HT-29 (cell line): Measurements from ENCODE around the gene FAM118B. TPM values are rescaled to one million over a fixed set of nuclear protein-coding genes. Genes with fewer than 3 reads are reported as not detected.
"Not testable (repeated sequence)": the region's sequence is repeated elsewhere in the genome, so short reads cannot be mapped to it uniquely, and the experiment has no call there.

Experiments
- DNase-seq: peaks from one replicate; pipeline ENCODE4 v3.0.0-alpha.2; 2015; ENCODE audit warnings: low spot score
- total RNA-seq: library from RNA; depleted of rRNA; stranded (reverse); fragments of >200 nt; shearing (Covaris generic); gene quantifications from 2 replicates; pipeline ENCODE4 v1.2.3, GENCODE V29; 2014

Gene FAM118B
- total RNA-seq, 1 experiment from 2014 or later, result 16.3 TPM

- no peak for DNase-seq
Observed at GRCh38 chr11:126217491-126217890, 5.9 kb downstream of the FAM118B start.

- no peak for DNase-seq
Observed at GRCh38 chr11:126219547-126219946, 8.0 kb downstream of the FAM118B start.

DNA sequence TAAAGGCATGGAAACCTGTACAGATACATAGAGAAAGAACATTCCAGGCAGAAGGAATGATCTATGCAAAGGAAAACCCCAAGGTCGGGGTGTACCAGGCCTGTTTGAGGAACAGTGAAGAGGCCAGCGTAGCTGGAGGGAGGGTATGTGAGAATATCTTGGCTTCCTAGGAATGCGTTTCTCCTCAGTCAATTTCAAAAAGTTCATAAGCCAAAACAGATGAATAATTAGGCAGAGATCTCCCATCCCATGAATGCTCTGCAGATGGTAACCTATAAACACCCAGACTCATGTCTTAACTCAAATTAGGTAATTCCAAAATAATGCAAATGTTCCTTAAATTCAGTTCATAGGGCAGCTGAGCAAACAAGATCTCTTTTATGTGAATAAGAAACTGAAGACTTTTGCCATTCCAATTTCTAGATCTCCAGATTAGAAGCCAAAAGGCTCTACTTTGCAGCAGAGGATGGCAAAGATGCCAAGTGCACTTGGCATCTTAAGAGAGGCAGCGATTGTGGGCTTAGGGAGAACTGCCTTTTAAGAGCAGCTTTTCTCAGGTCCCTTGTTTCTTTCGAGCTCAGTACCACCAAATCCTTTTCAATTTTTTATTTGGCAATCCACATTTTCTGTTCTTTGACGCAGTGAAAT is 13.2 kb downstream of the FAM118B start:
- DNase-seq, result no peak

GRCh38 chr11:126225295-126225665 is 13.7 kb downstream of the FAM118B start:
- DNase-seq, result no peak

DNA sequence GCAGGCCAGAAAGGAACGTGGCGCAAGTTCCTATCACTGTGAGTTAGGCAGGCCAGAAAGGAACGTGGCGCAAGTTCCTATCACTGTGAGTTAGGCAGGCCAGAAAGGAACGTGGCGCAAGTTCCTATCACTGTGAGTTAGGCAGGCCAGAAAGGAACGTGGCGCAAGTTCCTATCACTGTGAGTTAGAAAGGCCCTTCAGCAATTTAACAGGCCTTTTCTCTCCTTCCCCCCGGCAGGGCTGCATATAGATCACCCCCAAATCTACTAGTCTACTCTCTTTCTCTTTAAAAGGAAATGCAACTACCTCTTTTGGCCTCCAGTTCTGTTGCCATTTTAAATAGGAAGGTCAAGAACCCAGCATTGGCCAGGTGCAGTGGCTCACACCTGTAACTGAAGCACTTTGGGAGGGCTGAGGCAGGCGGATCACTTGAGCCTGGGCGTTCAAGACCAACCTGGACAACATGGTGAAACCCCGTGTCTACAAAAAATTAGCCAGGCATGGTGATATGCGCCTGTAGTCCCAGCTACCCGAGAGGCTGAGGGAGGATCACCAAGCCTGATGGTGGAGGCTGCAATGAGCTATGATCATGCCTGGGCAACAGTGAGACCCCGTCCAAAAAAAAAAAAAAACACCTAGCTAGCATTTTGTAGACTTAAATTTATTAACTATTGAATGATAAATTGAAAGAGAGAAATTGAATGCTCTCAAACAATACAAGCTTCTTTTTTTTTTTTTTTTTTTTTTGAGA is 14.9 kb downstream of the FAM118B start:
- DNase-seq, result no peak

- DNase-seq, result no peak
Observed at GRCh38 chr11:126229858-126230540, 18.4 kb downstream of the FAM118B start.

DNA sequence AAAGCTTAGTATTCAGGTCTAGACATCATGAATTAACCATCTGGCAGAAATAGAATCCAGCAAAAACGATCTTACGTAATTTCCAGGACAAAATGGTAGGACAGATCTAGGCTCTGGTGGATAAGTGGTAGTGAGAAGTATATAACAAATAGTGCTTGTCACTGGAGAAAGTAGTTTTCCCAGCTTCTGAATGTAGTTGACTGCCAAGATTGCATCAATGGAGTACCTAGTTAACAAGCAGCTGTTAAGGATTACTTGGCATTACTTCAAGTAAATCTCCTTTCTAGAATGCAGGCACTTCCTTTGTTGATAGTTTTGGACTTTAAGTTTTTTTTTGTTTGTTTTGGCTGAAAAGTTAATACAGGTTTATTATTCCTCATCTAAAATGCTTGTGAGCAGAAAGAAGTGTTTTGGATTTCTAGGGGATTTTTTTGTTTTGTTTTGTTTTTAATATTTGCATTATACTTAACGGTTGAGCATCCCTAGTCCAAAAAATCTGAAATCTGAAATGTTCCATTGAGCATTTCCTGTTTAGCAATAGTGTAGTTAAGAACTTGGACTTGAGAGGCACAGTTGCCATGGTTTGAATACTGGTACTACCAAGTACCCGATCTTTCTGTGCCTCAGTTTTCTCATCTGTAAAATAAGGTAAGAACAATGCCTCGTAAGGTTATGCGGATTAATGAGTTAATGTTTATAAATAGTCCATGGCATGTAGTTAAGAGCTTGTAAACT is 20.3 kb downstream of the FAM118B start:
- DNase-seq, result no peak

GRCh38 chr11:126232683-126233082 is 21.1 kb downstream of the FAM118B start:
- DNase-seq, result no peak

DNA sequence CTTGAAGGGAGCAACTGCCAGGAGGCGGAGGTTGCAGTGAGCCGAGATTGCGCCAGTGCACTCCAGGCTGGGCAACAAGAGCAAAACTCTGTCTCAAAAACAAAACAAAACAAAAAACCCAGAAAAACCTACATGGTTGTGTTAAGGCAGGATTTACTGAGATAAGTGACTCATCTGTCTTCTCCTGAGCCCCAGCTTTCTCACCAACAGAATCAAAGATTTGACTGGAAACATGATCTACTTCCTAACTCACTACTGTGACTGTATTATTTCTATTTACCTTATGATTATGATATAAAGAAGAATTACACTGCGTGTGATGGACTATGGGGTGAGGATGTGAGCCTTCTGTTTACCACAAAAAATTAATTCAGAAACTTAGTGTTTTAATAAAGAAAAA is 21.8 kb downstream of the FAM118B start:
- DNase-seq, result no peak

GRCh38 chr11:126246636-126247035 is 35.1 kb downstream of the FAM118B start:
- no peak for DNase-seq

- DNase-seq, result no peak
Observed at GRCh38 chr11:126253265-126253664, 41.7 kb downstream of the FAM118B start.

DNA sequence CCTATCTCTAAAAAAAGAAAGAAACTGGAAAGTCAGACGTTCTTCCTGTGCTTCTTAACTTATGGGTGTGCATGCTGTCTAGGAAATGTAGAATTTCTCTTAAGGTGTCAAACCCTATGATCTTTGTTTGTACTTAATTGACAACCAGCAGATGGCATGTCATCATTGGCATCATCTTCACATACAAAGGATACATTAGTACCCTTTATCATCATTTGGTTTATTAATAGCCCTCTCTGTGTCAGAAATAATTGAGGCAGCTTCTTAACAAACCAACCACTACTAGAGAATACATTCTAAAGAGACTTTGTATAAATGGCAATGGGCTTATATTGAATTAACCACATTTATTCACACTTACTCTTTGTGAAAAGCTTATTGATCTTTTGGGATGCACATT is 43.2 kb downstream of the FAM118B start:
- no peak for DNase-seq

GRCh38 chr11:126255507-126255906 is 43.9 kb downstream of the FAM118B start:
- not testable (repeated sequence) for DNase-seq

GRCh38 chr11:126256216-126256615 is 44.6 kb downstream of the FAM118B start:
- DNase-seq, result no peak

DNA sequence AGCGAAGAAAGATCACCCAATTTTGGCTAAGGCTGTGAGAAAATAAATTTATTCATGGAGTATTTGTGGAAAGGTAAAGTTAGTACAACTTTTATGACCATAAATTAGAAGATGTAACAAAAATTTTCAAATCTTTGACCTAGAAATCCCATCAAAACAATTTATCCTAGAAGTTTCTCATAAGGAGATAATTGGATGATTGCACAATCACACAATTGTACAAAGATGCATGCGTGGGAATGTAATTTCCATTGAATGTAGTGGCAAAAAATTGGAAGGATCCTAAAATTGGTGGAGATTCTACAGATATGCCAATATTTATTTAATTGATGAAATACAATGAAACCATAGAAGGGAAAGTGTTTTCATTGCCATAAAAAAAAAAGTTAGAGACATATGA is 45.6 kb downstream of the FAM118B start:
- DNase-seq, result no peak

- DNase-seq, result no peak
Observed at GRCh38 chr11:126257764-126258163, 46.2 kb downstream of the FAM118B start.

DNA sequence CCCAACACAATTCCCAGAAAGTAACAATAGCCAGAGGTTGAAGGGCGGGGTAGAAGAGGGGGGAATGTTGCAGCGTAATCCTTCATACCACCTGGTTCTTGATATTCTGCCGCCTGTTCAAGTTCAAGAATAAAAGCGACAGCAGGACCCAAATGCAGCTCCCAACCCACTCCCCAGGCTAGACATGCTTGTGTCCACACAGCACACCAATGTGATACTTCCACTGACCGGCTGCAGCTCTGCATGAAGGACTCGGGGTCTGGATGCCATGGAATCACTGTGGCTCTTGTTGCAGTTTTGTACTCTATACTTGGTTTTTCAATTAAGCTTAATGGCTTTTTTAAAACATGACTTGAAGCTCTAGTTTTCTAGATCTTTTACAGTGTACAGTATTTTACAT is 50.6 kb downstream of the FAM118B start:
- no peak for DNase-seq

DNA sequence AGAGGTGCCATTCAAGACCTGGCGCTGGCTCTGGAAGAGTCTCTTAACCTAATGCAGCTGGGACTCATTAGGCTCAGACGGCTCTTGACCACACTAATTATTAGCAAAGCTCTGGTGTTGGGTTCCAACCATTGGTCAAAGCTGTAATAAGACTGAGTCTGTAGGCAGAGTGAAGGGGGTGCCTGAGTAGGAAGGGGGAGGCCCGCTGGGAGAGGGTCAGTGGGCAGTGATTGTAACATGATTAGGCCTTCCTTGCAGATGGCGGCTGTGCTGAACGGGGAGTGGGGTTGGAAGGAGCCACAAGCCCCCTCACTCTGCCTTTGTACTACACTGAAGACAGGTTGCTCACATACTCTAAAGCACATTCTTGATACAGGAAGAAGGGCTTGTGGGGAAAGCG is 51.9 kb downstream of the FAM118B start:
- no peak for DNase-seq

DNA sequence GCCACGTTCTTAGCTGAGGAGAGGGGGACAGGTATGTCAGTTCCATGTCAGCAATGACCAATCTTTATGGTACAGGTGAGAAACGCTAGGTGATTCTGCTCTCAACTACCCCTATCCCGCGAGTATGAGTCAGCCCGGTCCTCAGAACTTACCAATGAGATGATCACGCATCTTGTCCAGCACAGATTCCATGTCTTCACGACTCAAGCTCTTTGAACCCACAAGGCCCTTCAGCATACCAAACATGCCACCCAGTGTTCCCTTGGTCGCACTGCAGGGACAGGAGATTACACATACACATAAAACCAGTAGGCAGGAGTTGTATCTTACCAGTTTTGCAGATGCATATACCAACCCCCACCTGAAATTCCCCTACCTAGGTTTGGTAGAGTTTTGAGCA is 54.2 kb downstream of the FAM118B start:
- peak; percentile 20 for DNase-seq

- no peak for DNase-seq
Observed at GRCh38 chr11:126267650-126268049, 56.1 kb downstream of the FAM118B start.

- no peak for DNase-seq
Observed at GRCh38 chr11:126268361-126268707, 56.8 kb downstream of the FAM118B start.
